SU-DHL-6 (cell line): ENCODE data around the gene RSPH3.

Source experiments
- H2AFZ ChIP-seq: fragments of 200-600 bp; sonication (generic); 2 replicates; pipeline ENCODE4 v1.6.1; 2014; ENCODE audit warnings: low read depth, mild to moderate bottlenecking, moderate library complexity, mixed read lengths, antibody characterized with exemption, low read length; ENCODE audit not compliant: severe bottlenecking
- H3F3A ChIP-seq: fragments of 200-600 bp; shearing (Covaris generic); 2 replicates; pipeline ENCODE4 v1.6.0; 2016; ENCODE audit warnings: antibody characterized with exemption, mild to moderate bottlenecking; ENCODE audit not compliant: insufficient read depth
- H3K27ac ChIP-seq: fragments of 200-600 bp; sonication (generic); 2 replicates; pipeline ENCODE4 v1.5.1; 2016; ENCODE audit warnings: low read depth, mild to moderate bottlenecking, low read length, moderate library complexity, mixed read lengths
- H3K27me3 ChIP-seq: fragments of 200-600 bp; sonication (generic), shearing (Covaris generic); 2 replicates; pipeline ENCODE4 v1.6.0; 2014; ENCODE audit warnings: mild to moderate bottlenecking, low read length
- H3K36me3 ChIP-seq: fragments of 200-600 bp; sonication (generic); 2 replicates; pipeline ENCODE4 v1.6.1; 2014; ENCODE audit warnings: mild to moderate bottlenecking, low read length, mixed read lengths
- H3K4me2 ChIP-seq: fragments of 300-600, 200-600 bp; shearing (Covaris generic), sonication (generic); 2 replicates; pipeline ENCODE4 v1.6.0; 2014; ENCODE audit warnings: low read length, low read depth, mild to moderate bottlenecking; ENCODE audit not compliant: poor library complexity, severe bottlenecking
- H3K4me3 ChIP-seq: fragments of 200-600 bp; sonication (generic); 2 replicates; pipeline ENCODE4 v1.5.1; 2014; ENCODE audit warnings: antibody characterized with exemption, low read length, mild to moderate bottlenecking, mixed read lengths; ENCODE audit not compliant: insufficient read depth, poor library complexity, severe bottlenecking
- H3K79me2 ChIP-seq: fragments of 200-600 bp; sonication (generic); 2 replicates; pipeline ENCODE4 v1.6.1; 2014; ENCODE audit warnings: mild to moderate bottlenecking, low read length, moderate library complexity; ENCODE audit not compliant: insufficient read depth
- H3K9ac ChIP-seq: fragments of 200-600 bp; sonication (generic); 2 replicates; pipeline ENCODE4 v1.7.0; 2014; ENCODE audit warnings: mild to moderate bottlenecking, low read length
- H3K9me2 ChIP-seq: fragments of 200-600 bp; sonication (generic); replicated peaks from 2 replicates; pipeline ENCODE4 v1.6.1; 2014; ENCODE audit warnings: low read length; ENCODE audit not compliant: insufficient read depth
- H3K9me3 ChIP-seq: fragments of 200-600 bp; sonication (generic); 2 replicates; pipeline ENCODE4 v1.6.1; 2014; ENCODE audit warnings: low read length, mixed read lengths; ENCODE audit not compliant: insufficient read depth
- H4K20me1 ChIP-seq: fragments of 200-600 bp; sonication (generic); 2 replicates; pipeline ENCODE4 v1.6.1; 2014; ENCODE audit warnings: low read depth, mild to moderate bottlenecking, antibody characterized with exemption, low read length, moderate library complexity, mixed read lengths
- EZH2phosphoT487 ChIP-seq: fragments of 200-600 bp; sonication (generic), shearing (Covaris generic); conservative IDR thresholded peaks from 2 replicates; pipeline ENCODE4 v1.6.1; 2018; ENCODE audit warnings: mild to moderate bottlenecking, antibody characterized with exemption, low read length, moderate library complexity, mixed read lengths
- TF ChIP-seq, protein P1 (sequence below): fragments of 200-600 bp; sonication (generic); IDR thresholded peaks from one replicate; pipeline ENCODE4 v1.5.1; 2017; ENCODE audit warnings: antibody characterized with exemption, mild to moderate bottlenecking, low read length, moderate library complexity; ENCODE audit not compliant: insufficient read depth, poor library complexity, severe bottlenecking

The RSPH3 gene

DNA sequence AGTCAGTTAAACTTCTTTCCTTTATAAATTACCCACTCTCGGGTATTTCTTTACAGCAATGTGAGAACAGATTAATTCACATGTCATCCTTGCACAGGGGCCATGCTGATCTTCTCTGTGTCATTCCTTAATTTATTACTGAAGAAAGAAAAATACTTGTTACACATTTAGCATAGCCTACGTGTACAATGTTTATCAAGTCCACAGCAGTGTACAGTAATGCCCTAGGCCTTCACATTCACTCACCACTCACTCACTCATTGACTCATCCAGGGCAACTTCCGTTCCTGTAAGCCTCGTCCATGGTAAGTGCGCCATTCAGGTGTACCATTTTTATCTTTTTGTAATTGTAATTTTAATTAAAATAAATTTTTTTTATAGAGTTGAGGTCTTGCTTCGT is 73.6 kb downstream of the RSPH3 start:
- Histone ChIP-seq H3K4me2 (no peak overlapping the region), H3K4me3 (no peak overlapping the region), H3F3A (no peaks in the 10 kb centered on the region), H3K27me3 (no peaks in the 10 kb centered on the region), H3K36me3 (no peaks in the 10 kb centered on the region), H3K9ac (no peak overlapping the region), H3K9me3 (no peaks in the 10 kb centered on the region), H3K79me2 (no peaks in the 10 kb centered on the region), H2AFZ (no peak overlapping the region), H4K20me1 (no peaks in the 10 kb centered on the region), H3K9me2 (no peaks in the 10 kb centered on the region), H3K27ac (no peak overlapping the region)
- TF ChIP-seq EZH2phosphoT487: no peak
- TF ChIP-seq, protein P1, sequence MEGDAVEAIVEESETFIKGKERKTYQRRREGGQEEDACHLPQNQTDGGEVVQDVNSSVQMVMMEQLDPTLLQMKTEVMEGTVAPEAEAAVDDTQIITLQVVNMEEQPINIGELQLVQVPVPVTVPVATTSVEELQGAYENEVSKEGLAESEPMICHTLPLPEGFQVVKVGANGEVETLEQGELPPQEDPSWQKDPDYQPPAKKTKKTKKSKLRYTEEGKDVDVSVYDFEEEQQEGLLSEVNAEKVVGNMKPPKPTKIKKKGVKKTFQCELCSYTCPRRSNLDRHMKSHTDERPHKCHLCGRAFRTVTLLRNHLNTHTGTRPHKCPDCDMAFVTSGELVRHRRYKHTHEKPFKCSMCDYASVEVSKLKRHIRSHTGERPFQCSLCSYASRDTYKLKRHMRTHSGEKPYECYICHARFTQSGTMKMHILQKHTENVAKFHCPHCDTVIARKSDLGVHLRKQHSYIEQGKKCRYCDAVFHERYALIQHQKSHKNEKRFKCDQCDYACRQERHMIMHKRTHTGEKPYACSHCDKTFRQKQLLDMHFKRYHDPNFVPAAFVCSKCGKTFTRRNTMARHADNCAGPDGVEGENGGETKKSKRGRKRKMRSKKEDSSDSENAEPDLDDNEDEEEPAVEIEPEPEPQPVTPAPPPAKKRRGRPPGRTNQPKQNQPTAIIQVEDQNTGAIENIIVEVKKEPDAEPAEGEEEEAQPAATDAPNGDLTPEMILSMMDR: no peak

- TF ChIP-seq EZH2phosphoT487: no peak
- TF ChIP-seq, protein P1: no peak
- no peak overlapping the region for H3K4me2 ChIP-seq
- no peak overlapping the region for H3K27ac ChIP-seq
- no peaks in the 10 kb centered on the region for H4K20me1 ChIP-seq
- H3K9ac ChIP-seq: no peak overlapping the region
- H3K9me2 ChIP-seq: no peaks in the 10 kb centered on the region
- no peaks in the 10 kb centered on the region for H3K27me3 ChIP-seq
- H3K9me3 ChIP-seq: no peaks in the 10 kb centered on the region
- no peak overlapping the region for H2AFZ ChIP-seq
- H3K4me3 ChIP-seq: no peak overlapping the region
- H3K36me3 ChIP-seq: no peaks in the 10 kb centered on the region
- H3F3A ChIP-seq: no peaks in the 10 kb centered on the region
- H3K79me2 ChIP-seq: no peaks in the 10 kb centered on the region
Observed at GRCh38 chr6:158924499-158925455, 75.2 kb downstream of the RSPH3 start.

- H4K20me1 ChIP-seq: no peaks in the 10 kb centered on the region
- no peaks in the 10 kb centered on the region for H3F3A ChIP-seq
- no peak overlapping the region for H3K4me3 ChIP-seq
- no peak overlapping the region for H3K9ac ChIP-seq
- H3K9me3 ChIP-seq: no peaks in the 10 kb centered on the region
- no peaks in the 10 kb centered on the region for H3K36me3 ChIP-seq
- no peak overlapping the region for H3K27ac ChIP-seq
- H3K9me2 ChIP-seq: no peaks in the 10 kb centered on the region
- no peak overlapping the region for H2AFZ ChIP-seq
- H3K4me2 ChIP-seq: no peak overlapping the region
- no peaks in the 10 kb centered on the region for H3K27me3 ChIP-seq
- H3K79me2 ChIP-seq: no peaks in the 10 kb centered on the region
- TF ChIP-seq, protein P1: no peak
- TF ChIP-seq EZH2phosphoT487: no peak
Observed at GRCh38 chr6:158923805-158924498, 76.0 kb downstream of the RSPH3 start.
